DND-41 (cell line): ENCODE measurements around the gene TPRG1.

ENCODE experiments used
- ATAC-seq: fragments of 200-7000 bp; cut with Tn5 transposase; 3 replicates; pipeline ENCODE4 v1.9.1; 2021; ENCODE audit warnings: low read depth; ENCODE audit not compliant: insufficient read depth
- DNase-seq: peaks from one replicate; pipeline ENCODE4 v3.0.0-alpha.2; 2020
- H2AFZ ChIP-seq: 2 replicates; pipeline ENCODE4 v1.6.0; 2012; ENCODE audit warnings: low read depth, low read length
- H3K27ac ChIP-seq: 2 replicates; pipeline ENCODE4 v1.5.1; 2012; ENCODE audit warnings: low read length, inconsistent platforms
- H3K27me3 ChIP-seq: fragments of 200-600 bp; sonication (generic); 2 replicates; pipeline ENCODE4 v1.6.0; 2012; ENCODE audit warnings: low read length, mild to moderate bottlenecking, inconsistent platforms; ENCODE audit not compliant: insufficient read depth, poor library complexity
- H3K36me3 ChIP-seq: 2 replicates; pipeline ENCODE4 v1.5.1; 2012; ENCODE audit warnings: low read length, inconsistent platforms; ENCODE audit not compliant: insufficient read depth
- H3K4me1 ChIP-seq: 2 replicates; pipeline ENCODE4 v1.5.1; 2012; ENCODE audit warnings: mild to moderate bottlenecking, low read length; ENCODE audit not compliant: insufficient read depth
- H3K4me2 ChIP-seq: 2 replicates; pipeline ENCODE4 v1.6.0; 2012; ENCODE audit warnings: mild to moderate bottlenecking, moderate library complexity, low read length, inconsistent platforms; ENCODE audit not compliant: insufficient read depth
- H3K4me3 ChIP-seq, 2 experiments: fragments of 200-600 bp in 1 of 2; shearing (Covaris generic) in 1 of 2; 2 replicates each; pipeline ENCODE4 v1.5.1; 2012 to 2016; ENCODE audit warnings: inconsistent platforms in 2 of 2, low read length in 2 of 2, mild to moderate bottlenecking in 2 of 2, low read depth in 1 of 2, moderate library complexity in 1 of 2
- H3K79me2 ChIP-seq: 2 replicates; pipeline ENCODE4 v1.6.0; 2012; ENCODE audit warnings: low read length, inconsistent platforms; ENCODE audit not compliant: insufficient read depth
- H3K9ac ChIP-seq: 2 replicates; pipeline ENCODE4 v1.6.0; 2012; ENCODE audit warnings: low read depth, mild to moderate bottlenecking, inconsistent platforms, low read length, moderate library complexity
- H3K9me3 ChIP-seq: 2 replicates; pipeline ENCODE4 v1.5.1; 2012; ENCODE audit warnings: low read length, moderate library complexity, mild to moderate bottlenecking, inconsistent platforms; ENCODE audit not compliant: insufficient read depth, severe bottlenecking
- H4K20me1 ChIP-seq: 2 replicates; pipeline ENCODE4 v1.6.0; 2012; ENCODE audit warnings: low read length; ENCODE audit not compliant: insufficient read depth
- EZH2 ChIP-seq: IDR thresholded peaks from 3 replicates; pipeline ENCODE4 v1.6.1; 2012; ENCODE audit warnings: borderline replicate concordance, low read depth, mild to moderate bottlenecking, moderate library complexity, low read length, inconsistent platforms; ENCODE audit not compliant: severe bottlenecking
- TF ChIP-seq, protein P1 (sequence below): IDR thresholded peaks from 2 replicates; pipeline ENCODE4 v1.5.1; 2012; ENCODE audit warnings: borderline replicate concordance, low read length, moderate library complexity, mild to moderate bottlenecking; ENCODE audit not compliant: poor library complexity, severe bottlenecking; ENCODE audit errors: extremely low read depth

Gene TPRG1

DNA sequence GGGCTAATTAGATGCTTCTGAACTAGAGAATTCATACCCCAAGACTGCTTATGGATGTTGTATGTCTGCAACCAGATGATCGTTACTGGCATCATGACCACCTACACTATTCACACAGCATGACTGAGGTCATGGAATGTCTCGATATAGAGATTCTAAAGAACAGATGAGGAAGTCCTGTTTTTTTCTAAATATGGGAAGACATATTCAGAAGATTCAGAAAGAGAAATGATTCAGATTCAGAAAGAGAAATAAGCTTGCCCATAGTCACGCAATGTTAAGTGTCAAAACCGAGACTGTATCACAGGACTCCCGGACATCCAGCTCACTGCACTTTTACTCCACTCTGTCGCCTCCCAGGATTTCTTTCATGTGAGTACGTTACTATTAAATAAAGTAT lies 136.2 kb downstream of the TPRG1 start:
- TF ChIP-seq, protein P1, sequence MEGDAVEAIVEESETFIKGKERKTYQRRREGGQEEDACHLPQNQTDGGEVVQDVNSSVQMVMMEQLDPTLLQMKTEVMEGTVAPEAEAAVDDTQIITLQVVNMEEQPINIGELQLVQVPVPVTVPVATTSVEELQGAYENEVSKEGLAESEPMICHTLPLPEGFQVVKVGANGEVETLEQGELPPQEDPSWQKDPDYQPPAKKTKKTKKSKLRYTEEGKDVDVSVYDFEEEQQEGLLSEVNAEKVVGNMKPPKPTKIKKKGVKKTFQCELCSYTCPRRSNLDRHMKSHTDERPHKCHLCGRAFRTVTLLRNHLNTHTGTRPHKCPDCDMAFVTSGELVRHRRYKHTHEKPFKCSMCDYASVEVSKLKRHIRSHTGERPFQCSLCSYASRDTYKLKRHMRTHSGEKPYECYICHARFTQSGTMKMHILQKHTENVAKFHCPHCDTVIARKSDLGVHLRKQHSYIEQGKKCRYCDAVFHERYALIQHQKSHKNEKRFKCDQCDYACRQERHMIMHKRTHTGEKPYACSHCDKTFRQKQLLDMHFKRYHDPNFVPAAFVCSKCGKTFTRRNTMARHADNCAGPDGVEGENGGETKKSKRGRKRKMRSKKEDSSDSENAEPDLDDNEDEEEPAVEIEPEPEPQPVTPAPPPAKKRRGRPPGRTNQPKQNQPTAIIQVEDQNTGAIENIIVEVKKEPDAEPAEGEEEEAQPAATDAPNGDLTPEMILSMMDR, result no peak
- ATAC-seq (no peak), DNase-seq (no peak)
- Histone ChIP-seq H2AFZ (no peak overlapping the region), H3K27me3 (peaks cover 12% of the 10 kb centered on the region), H3K36me3 (no peaks in the 10 kb centered on the region), H3K27ac (no peak overlapping the region), H3K9me3 (no peaks in the 10 kb centered on the region), H3K4me2 (no peak overlapping the region), H3K79me2 (no peaks in the 10 kb centered on the region), H3K4me1 (no peaks in the 10 kb centered on the region), H4K20me1 (no peaks in the 10 kb centered on the region), H3K9ac (no peak overlapping the region), H3K4me3 (no peak overlapping the region)

DNA sequence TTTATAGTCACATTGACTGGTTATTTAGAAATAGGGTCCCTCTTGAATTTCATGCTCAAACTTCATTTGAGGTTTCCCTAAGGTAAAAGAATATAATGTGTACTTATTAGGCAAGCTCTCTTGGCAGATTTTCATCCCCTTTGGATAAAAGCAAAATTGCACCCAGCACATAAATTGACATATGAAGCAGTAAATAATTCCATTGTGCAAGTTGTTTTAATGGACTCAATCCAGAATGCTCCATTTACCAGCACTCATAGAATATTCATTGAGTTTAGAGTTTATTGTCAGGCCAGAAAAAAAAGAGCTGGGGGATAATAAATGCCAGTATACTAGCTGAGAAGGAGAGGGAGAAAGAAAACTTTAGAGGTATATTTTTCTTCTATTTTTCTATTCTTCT lies 136.8 kb downstream of the TPRG1 start:
- Histone ChIP-seq H3K36me3 (no peaks in the 10 kb centered on the region), H3K27ac (no peak overlapping the region), H2AFZ (no peak overlapping the region), H4K20me1 (no peaks in the 10 kb centered on the region), H3K27me3 (peaks cover 12% of the 10 kb centered on the region), H3K4me1 (no peaks in the 10 kb centered on the region), H3K4me2 (no peak overlapping the region), H3K9me3 (no peaks in the 10 kb centered on the region), H3K79me2 (no peaks in the 10 kb centered on the region), H3K4me3 (no peak overlapping the region), H3K9ac (no peak overlapping the region)
- no peak for ATAC-seq
- no peak for TF ChIP-seq EZH2
- TF ChIP-seq, protein P1, result no peak
- DNase-seq, result no peak

DNA sequence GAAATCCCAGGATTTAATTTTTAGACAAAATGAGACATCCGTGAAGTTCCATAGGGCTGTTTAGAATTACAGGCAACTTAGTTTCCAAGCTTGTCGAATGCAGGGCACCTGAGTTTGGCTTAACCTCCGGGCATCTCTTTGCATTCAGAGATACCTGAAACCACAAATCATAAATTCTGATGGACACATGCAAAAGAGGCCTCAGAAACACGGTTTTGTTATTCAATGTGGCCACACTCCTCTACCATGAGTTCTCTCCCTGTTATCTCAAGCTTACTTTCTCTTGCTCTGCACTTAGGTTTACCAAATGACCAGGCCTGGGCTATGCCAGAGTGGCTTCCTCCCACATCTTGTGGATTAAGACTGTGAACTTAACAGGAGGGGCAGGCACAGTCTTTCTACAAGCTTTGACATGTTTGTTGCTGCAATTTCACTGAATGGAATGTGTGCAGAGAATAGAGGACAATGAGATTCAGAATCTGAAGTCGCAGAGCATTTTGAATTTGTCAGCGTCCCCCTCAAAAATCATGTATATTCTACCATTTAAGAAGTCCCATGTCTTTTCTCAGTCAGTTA lies 137.7 kb downstream of the TPRG1 start:
- H3K27me3 ChIP-seq, result peaks cover 17% of the 10 kb centered on the region
- no peaks in the 10 kb centered on the region for H3K79me2 ChIP-seq
- DNase-seq (no peak), ATAC-seq (no peak)
- no peak overlapping the region for H3K4me3 ChIP-seq
- H3K4me1 ChIP-seq, result no peaks in the 10 kb centered on the region
- no peak overlapping the region for H3K9ac ChIP-seq
- no peak overlapping the region for H3K27ac ChIP-seq
- H3K36me3 ChIP-seq, result no peaks in the 10 kb centered on the region
- H4K20me1 ChIP-seq, result no peaks in the 10 kb centered on the region
- no peaks in the 10 kb centered on the region for H3K9me3 ChIP-seq
- TF ChIP-seq, protein P1, result no peak
- TF ChIP-seq EZH2, result no peak
- H2AFZ ChIP-seq, result no peak overlapping the region
- H3K4me2 ChIP-seq, result no peak overlapping the region

DNA sequence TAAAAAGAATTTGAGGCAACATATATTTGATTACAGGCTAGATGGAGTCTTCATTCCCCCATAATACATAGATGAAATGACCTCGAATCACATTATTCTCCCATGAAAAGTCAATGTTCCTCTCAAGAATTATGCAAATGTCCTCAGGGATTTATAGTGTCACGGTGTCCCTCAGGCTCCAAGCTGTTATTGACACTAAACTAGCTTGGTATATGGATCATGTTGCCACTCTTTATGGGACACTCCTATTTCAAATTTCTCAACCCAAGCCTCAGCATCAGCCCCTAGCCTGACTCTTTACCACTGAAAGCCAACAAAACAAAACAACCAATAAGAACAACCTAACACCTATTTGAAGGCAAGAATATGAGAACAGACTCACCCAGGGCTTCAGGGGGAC lies 139.8 kb downstream of the TPRG1 start:
- H3K36me3 ChIP-seq, result no peaks in the 10 kb centered on the region
- H4K20me1 ChIP-seq, result no peaks in the 10 kb centered on the region
- ATAC-seq, result no peak; the same call in 2 of the 3 replicates
- no peak overlapping the region for H3K27ac ChIP-seq
- no peak for TF ChIP-seq EZH2
- TF ChIP-seq, protein P1, result no peak
- no peaks in the 10 kb centered on the region for H3K79me2 ChIP-seq
- no peak overlapping the region for H3K4me2 ChIP-seq
- H3K9ac ChIP-seq, result no peak overlapping the region
- peaks cover 7% of the 10 kb centered on the region for H3K27me3 ChIP-seq
- no peak overlapping the region for H3K4me3 ChIP-seq
- no peak for DNase-seq
- H2AFZ ChIP-seq, result no peak overlapping the region
- H3K4me1 ChIP-seq, result no peaks in the 10 kb centered on the region
- H3K9me3 ChIP-seq, result no peaks in the 10 kb centered on the region
